Activated naive CD4-positive, alpha-beta T cell treated with anti-CD3 and anti-CD28 coated beads for 36 hours (primary cell): Measurements from ENCODE around the gene CTBP1. TPM values are rescaled to one million over a fixed set of nuclear protein-coding genes. Genes with fewer than 3 reads are reported as not detected.

Experiments
- CTCF ChIA-PET: fragments of 350-600 bp; sonication (Branson Sonifier 250); formaldehyde crosslinking; loops from one replicate; lab custom pipeline; 2021; ENCODE audit warnings: antibody characterized with exemption; lab: Charles Lee
- DNase-seq: peaks from one replicate; pipeline ENCODE4 v3.0.0-alpha.2; 2020
- H3K27ac Mint-ChIP-seq: one replicate; pipeline ENCODE4 v1.8.0; 2021; ENCODE audit warnings: mild to moderate bottlenecking, mixed read lengths
- H3K27me3 Mint-ChIP-seq: one replicate; pipeline ENCODE4 v1.8.0; 2021; ENCODE audit warnings: low read depth, mixed read lengths
- H3K36me3 Mint-ChIP-seq: one replicate; pipeline ENCODE4 v1.8.0; 2021; ENCODE audit warnings: low read depth, mixed read lengths
- H3K4me1 Mint-ChIP-seq: one replicate; pipeline ENCODE4 v1.8.0; 2021; ENCODE audit warnings: low read depth, mixed read lengths
- H3K4me3 Mint-ChIP-seq: one replicate; pipeline ENCODE4 v1.8.0; 2021; ENCODE audit warnings: mild to moderate bottlenecking, moderate library complexity, mixed read lengths
- H3K9me3 Mint-ChIP-seq: one replicate; pipeline ENCODE4 v1.8.0; 2021; ENCODE audit warnings: mixed read lengths
- intact Hi-C: fragments of 100-400 bp; cut with micrococcal nuclease; formaldehyde crosslinking; loops from one replicate; pipeline ENCODE4 v1.15.1; 2023
- total RNA-seq, 2 experiments: library from RNA; stranded (reverse); gene quantifications; one replicate each; pipeline ENCODE4 v1.2.3, GENCODE V29; 2021

Gene CTBP1
- total RNA-seq, 2 experiments from 2014 or later, result 136 to 140 TPM

- peaks cover 1% of the 10 kb centered on the region for H3K9me3 Mint-ChIP-seq
- H3K4me3 Mint-ChIP-seq, result no peak overlapping the region
- CTCF ChIA-PET, result interaction anchor here (2.1 kb wide), 1 partner anchor 129 kb away, joined by 7 read pairs; no protein-coding TSS in a partner anchor
- H3K4me1 Mint-ChIP-seq, result peaks cover 30% of the 10 kb centered on the region
- H3K27ac Mint-ChIP-seq, result no peak overlapping the region
- no peak for DNase-seq
- no peaks in the 10 kb centered on the region for H3K27me3 Mint-ChIP-seq
- H3K36me3 Mint-ChIP-seq, result no peaks in the 10 kb centered on the region
- intact Hi-C loops, result no loop called here
Observed at GRCh38 chr4:1259966-1260365, 11.0 kb upstream of the CTBP1 start.

DNA sequence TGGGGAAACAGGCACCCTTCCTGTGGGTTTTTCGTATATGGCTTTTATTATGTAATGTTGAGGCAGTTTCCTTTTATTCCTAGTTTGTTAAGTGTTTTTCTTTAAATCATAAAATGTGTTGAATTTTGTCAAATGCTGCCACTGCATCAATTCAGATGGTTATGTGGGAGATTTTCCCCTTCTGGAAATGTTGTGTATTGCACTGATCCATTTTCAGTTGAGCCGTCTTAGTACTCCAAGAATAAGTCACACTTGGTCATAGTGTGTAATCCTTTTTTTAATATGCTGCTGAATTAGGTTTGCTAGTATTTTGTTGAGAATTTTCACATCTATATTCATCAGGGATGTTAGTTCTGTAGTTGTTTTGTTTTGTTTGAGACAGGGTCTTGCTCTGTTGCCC lies 9.5 kb upstream of the CTBP1 start:
- no peak overlapping the region for H3K27ac Mint-ChIP-seq
- peaks cover 10% of the 10 kb centered on the region for H3K9me3 Mint-ChIP-seq
- no peaks in the 10 kb centered on the region for H3K27me3 Mint-ChIP-seq
- peaks cover 45% of the 10 kb centered on the region for H3K4me1 Mint-ChIP-seq
- CTCF ChIA-PET, result interaction anchor here (0.6 to 2.3 kb wide), 3 partner anchors 8 to 75 kb away, joined by 3 to 10 read pairs (median 7); no protein-coding TSS in a partner anchor
- peaks cover 4% of the 10 kb centered on the region for H3K36me3 Mint-ChIP-seq
- DNase-seq, result no peak
- intact Hi-C loops, result no loop called here
- H3K4me3 Mint-ChIP-seq, result no peak overlapping the region

- peaks cover 70% of the 10 kb centered on the region for H3K4me1 Mint-ChIP-seq
- peaks cover 12% of the 10 kb centered on the region for H3K9me3 Mint-ChIP-seq
- H3K27me3 Mint-ChIP-seq, result no peaks in the 10 kb centered on the region
- CTCF ChIA-PET, result interaction anchor here (1.2 kb wide), 1 partner anchor 13 kb away, joined by 5 read pairs; no protein-coding TSS in a partner anchor
- DNase-seq, result no peak
- H3K36me3 Mint-ChIP-seq, result peaks cover 25% of the 10 kb centered on the region
- no peak overlapping the region for H3K4me3 Mint-ChIP-seq
- no peak overlapping the region for H3K27ac Mint-ChIP-seq
- intact Hi-C loops, result no loop called here
Observed at GRCh38 chr4:1255699-1256098, 6.8 kb upstream of the CTBP1 start.

GRCh38 chr4:1255151-1255550 lies 6.2 kb upstream of the CTBP1 start:
- CTCF ChIA-PET, result interaction anchor here (0.6 to 1.2 kb wide), 2 partner anchors 13 to 57 kb away, joined by 3 to 5 read pairs; no protein-coding TSS in a partner anchor
- H3K9me3 Mint-ChIP-seq, result peaks cover 12% of the 10 kb centered on the region
- H3K27ac Mint-ChIP-seq, result no peak overlapping the region
- H3K4me1 Mint-ChIP-seq, result peaks cover 70% of the 10 kb centered on the region
- H3K4me3 Mint-ChIP-seq, result no peak overlapping the region
- no peaks in the 10 kb centered on the region for H3K27me3 Mint-ChIP-seq
- peaks cover 30% of the 10 kb centered on the region for H3K36me3 Mint-ChIP-seq
- intact Hi-C loops, result no loop called here
- DNase-seq, result no peak

GRCh38 chr4:1253831-1254230 lies 4.9 kb upstream of the CTBP1 start:
- no peak for DNase-seq
- CTCF ChIA-PET, result no interaction called here
- peak overlapping the region; percentile 74 for H3K27ac Mint-ChIP-seq
- peaks cover 70% of the 10 kb centered on the region for H3K4me1 Mint-ChIP-seq
- no peaks in the 10 kb centered on the region for H3K27me3 Mint-ChIP-seq
- peaks cover 12% of the 10 kb centered on the region for H3K9me3 Mint-ChIP-seq
- no peak overlapping the region for H3K4me3 Mint-ChIP-seq
- intact Hi-C loops, result no loop called here
- peaks cover 33% of the 10 kb centered on the region for H3K36me3 Mint-ChIP-seq

DNA sequence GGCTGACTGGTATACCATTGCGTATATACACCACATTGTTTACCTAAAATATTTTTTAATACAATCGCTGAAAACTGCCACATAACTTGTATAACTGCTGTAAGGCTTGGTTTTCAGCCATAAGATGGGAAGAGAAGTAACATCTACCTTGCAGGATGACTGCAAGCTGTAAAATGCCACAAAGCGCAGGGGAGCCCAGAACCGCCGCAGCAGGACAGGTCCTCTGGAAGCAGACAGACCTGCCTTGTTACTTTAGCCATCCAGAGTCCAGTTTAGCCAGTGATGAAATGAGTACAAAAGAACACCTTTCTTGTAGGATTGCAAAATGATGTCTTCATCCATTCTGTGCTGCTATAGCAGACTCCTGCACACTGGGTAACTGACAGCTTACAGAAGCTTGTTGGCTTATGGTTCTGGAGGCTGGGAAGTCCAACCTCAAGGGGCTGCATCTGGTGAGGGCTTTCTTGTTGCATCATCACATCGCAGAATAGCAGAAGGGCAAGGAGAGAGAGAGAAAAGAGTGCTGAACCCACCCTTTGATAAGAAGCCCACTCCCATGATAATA lies 4.1 kb upstream of the CTBP1 start:
- no peak overlapping the region for H3K4me3 Mint-ChIP-seq
- CTCF ChIA-PET, result no interaction called here
- H3K36me3 Mint-ChIP-seq, result peaks cover 33% of the 10 kb centered on the region
- DNase-seq, result no peak
- peaks cover 66% of the 10 kb centered on the region for H3K4me1 Mint-ChIP-seq
- intact Hi-C loops, result no loop called here
- H3K27me3 Mint-ChIP-seq, result no peaks in the 10 kb centered on the region
- peaks cover 12% of the 10 kb centered on the region for H3K9me3 Mint-ChIP-seq
- peak overlapping the region; percentile 54 for H3K27ac Mint-ChIP-seq

DNA sequence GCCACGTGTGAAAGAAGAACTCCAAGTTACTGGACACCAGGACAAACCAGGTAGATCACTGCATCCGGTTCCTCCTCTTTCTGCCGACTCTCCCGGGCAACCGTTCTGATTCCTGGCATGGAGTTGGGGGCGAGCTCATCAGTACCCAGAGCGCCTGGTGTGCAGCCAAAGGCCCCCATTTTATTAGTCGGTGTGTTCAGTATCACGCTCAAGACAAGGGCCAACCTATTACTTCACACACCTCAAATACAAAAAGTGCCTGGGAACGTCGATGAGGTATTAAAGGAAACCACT lies 2.8 kb upstream of the CTBP1 start:
- peaks cover 36% of the 10 kb centered on the region for H3K36me3 Mint-ChIP-seq
- DNase-seq, result no peak
- H3K9me3 Mint-ChIP-seq, result peaks cover 10% of the 10 kb centered on the region
- H3K27ac Mint-ChIP-seq, result no peak overlapping the region
- intact Hi-C loops, result no loop called here
- no peaks in the 10 kb centered on the region for H3K27me3 Mint-ChIP-seq
- H3K4me3 Mint-ChIP-seq, result no peak overlapping the region
- H3K4me1 Mint-ChIP-seq, result peaks cover 69% of the 10 kb centered on the region
- CTCF ChIA-PET, result interaction anchor here (0.7 to 3.0 kb wide), 2 partner anchors 13 to 119 kb away, joined by 6 to 13 read pairs; no protein-coding TSS in a partner anchor

DNA sequence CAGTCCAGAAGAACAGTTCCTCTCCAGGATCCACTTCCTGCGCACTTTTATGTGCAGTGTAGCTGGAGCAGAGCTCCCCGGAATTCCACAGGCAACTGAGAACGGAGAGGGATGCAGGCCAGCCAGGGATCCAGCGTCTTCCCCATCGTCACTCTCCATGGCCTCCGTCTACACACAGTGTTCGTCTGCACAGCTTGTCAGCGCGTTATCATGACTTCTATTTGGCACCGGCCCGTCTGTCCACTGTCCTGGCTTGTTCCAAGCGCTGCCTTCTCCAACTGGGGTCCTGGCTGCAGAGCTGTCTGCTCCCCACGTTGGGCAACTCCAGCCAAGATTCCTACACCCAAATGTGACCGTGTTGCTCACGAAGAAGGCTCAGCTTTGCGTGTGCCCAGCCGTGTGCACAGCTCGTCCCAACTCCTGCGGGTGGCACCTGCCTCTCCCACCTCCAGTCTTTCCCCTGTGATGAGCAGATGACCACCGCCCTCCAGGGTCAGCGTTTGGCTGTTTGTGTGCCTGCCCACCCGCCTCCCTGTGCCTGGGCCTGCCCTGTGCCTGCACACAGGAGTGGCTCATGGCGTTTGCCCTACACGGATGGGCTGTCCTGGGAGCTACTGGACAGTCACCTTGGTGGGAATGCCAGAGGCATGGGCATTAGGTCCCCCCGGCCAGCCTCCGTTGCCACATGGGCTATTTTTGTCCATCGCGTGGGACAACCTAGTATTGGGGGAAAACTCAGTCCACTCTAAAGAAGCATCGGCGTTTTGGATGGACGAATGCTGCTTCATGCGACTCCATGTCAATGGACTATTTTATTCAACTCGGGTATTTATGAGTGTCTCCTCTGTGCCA lies 2.2 kb upstream of the CTBP1 start:
- peaks cover 10% of the 10 kb centered on the region for H3K9me3 Mint-ChIP-seq
- intact Hi-C loops, result no loop called here
- peaks cover 36% of the 10 kb centered on the region for H3K36me3 Mint-ChIP-seq
- H3K4me1 Mint-ChIP-seq, result peaks cover 73% of the 10 kb centered on the region
- no peak for DNase-seq
- H3K27me3 Mint-ChIP-seq, result no peaks in the 10 kb centered on the region
- peak overlapping the region; percentile 82 for H3K4me3 Mint-ChIP-seq
- H3K27ac Mint-ChIP-seq, result peak overlapping the region; percentile 94
- CTCF ChIA-PET, result interaction anchor here (1.1 to 3.2 kb wide), 7 partner anchors 8 to 120 kb away, joined by 3 to 16 read pairs (median 5); partner anchors contain the start of gene UVSSA

DNA sequence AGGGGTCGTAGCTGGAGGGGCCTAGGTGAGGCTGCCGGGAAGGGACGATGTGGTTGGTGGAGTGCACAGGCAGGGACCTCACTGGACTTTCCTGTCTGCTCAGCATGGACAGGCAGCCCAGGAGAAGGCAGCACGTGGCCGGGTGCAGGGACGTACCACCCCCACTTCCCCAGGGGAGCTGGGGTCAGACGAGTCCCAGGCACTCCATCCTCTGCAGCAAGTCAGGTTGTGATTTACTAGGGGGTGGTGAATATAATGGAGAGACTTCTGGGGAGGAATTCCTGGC lies 1.5 kb upstream of the CTBP1 start:
- Mint-ChIP-seq H3K27me3 (no peaks in the 10 kb centered on the region), H3K36me3 (peaks cover 36% of the 10 kb centered on the region), H3K4me1 (peaks cover 73% of the 10 kb centered on the region), H3K4me3 (peak overlapping the region; percentile 82), H3K9me3 (peaks cover 10% of the 10 kb centered on the region), H3K27ac (peak overlapping the region; percentile 94)
- no peak for DNase-seq
- intact Hi-C loops, result no loop called here
- CTCF ChIA-PET, result interaction anchor here (1.1 to 3.2 kb wide), 7 partner anchors 8 to 120 kb away, joined by 3 to 16 read pairs (median 5); partner anchors contain the start of gene UVSSA

- peaks cover 36% of the 10 kb centered on the region for H3K36me3 Mint-ChIP-seq
- CTCF ChIA-PET, result interaction anchor here (1.1 to 3.2 kb wide), 7 partner anchors 9 to 119 kb away, joined by 3 to 16 read pairs (median 5); partner anchors contain the start of gene UVSSA
- no peaks in the 10 kb centered on the region for H3K27me3 Mint-ChIP-seq
- peaks cover 73% of the 10 kb centered on the region for H3K4me1 Mint-ChIP-seq
- peak; percentile 87 for DNase-seq
- H3K4me3 Mint-ChIP-seq, result peak overlapping the region; percentile 82
- peaks cover 10% of the 10 kb centered on the region for H3K9me3 Mint-ChIP-seq
- intact Hi-C loops, result loop anchor here (1.0 to 5.0 kb wide), 10 partner anchors 17 to 759 kb away; partner anchors contain the start of genes FGFRL1, LETM1, MAEA and NELFA
- peak overlapping the region; percentile 94 for H3K27ac Mint-ChIP-seq
Observed at GRCh38 chr4:1249731-1250526, 999 bp upstream of the CTBP1 start.

DNA sequence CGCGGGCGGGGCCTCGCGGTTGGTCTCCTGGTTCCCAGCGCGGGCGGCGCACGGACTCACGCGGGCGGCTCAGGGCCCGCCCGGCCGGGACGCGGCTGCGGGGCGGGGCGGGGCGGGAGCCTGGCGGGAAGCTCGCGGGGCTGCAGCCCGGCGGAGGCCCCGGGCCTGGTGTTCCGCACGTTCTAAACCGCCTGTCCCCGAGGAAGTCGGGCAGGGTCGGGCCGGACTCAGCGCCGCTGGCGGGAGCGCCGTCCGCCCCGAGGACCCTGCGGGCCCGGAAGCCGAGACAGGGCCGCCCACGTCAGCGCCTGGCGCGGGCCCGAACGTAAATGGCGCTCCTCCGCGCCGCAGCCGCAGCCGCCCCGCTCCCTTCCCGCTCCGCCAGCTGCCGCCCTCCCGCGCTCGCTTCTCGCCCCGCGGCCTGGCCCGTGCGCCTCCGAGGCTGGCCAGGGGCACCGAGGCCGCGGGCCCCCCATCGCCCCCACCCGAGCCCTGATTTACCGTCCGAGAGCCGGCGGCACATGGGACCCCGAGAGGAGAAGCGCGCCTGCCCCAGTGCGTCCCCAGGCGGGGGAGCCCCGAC lies 309 bp upstream of the CTBP1 start:
- intact Hi-C loops, result loop anchor here (1.0 to 5.0 kb wide), 10 partner anchors 18 to 760 kb away; partner anchors contain the start of genes FGFRL1, LETM1, MAEA and NELFA
- H3K4me1 Mint-ChIP-seq, result peaks cover 73% of the 10 kb centered on the region
- no peaks in the 10 kb centered on the region for H3K27me3 Mint-ChIP-seq
- H3K36me3 Mint-ChIP-seq, result peaks cover 36% of the 10 kb centered on the region
- peak; percentile 77 for DNase-seq
- CTCF ChIA-PET, result interaction anchor here (3.0 to 3.2 kb wide), 2 partner anchors 15 to 19 kb away, joined by 13 to 16 read pairs; no protein-coding TSS in a partner anchor
- peak overlapping the region; percentile 82 for H3K4me3 Mint-ChIP-seq
- peaks cover 6% of the 10 kb centered on the region for H3K9me3 Mint-ChIP-seq
- peak overlapping the region; percentile 94 for H3K27ac Mint-ChIP-seq
